IPS DF 19.7 (cell line): ENCODE results near the gene UGT2B17.
A peak's percentile ranks its signal among the peaks of the same experiment; 100 is the strongest.
"Not testable (repeated sequence)": the region's sequence is repeated elsewhere in the genome, so short reads cannot be mapped to it uniquely, and the experiment has no call there.

ENCODE experiments used
- DNase-seq: peaks from one replicate; pipeline ENCODE4 v3.0.0-alpha.2; 2013; ENCODE audit warnings: low read depth, low spot score

Gene UGT2B17

GRCh38 chr4:68569036-68569435 lies 7.1 kb downstream of the UGT2B17 start:
- DNase-seq = not testable (repeated sequence)

- DNase-seq = not testable (repeated sequence)
Measured at GRCh38 chr4:68568535-68568934, 7.6 kb downstream of the UGT2B17 start.

- DNase-seq = not testable (repeated sequence)
Measured at GRCh38 chr4:68566364-68566763, 9.8 kb downstream of the UGT2B17 start.

- DNase-seq = not testable (repeated sequence)
Measured at GRCh38 chr4:68565082-68565481, 11.0 kb downstream of the UGT2B17 start.

GRCh38 chr4:68560364-68561070 lies 15.6 kb downstream of the UGT2B17 start:
- DNase-seq = not testable (repeated sequence)

GRCh38 chr4:68553830-68554229 lies 22.3 kb downstream of the UGT2B17 start:
- DNase-seq = not testable (repeated sequence)

- not testable (repeated sequence) for DNase-seq
Measured at GRCh38 chr4:68552818-68553811, 23.0 kb downstream of the UGT2B17 start.

GRCh38 chr4:68542742-68543141 lies 33.4 kb downstream of the UGT2B17 start:
- DNase-seq = not testable (repeated sequence)

GRCh38 chr4:68536375-68536774 lies 39.7 kb downstream of the UGT2B17 start:
- no peak for DNase-seq

GRCh38 chr4:68535974-68536373 lies 40.1 kb downstream of the UGT2B17 start:
- no peak for DNase-seq

GRCh38 chr4:68522232-68522631 lies 53.9 kb downstream of the UGT2B17 start:
- not testable (repeated sequence) for DNase-seq

GRCh38 chr4:68520985-68521384 lies 55.1 kb downstream of the UGT2B17 start:
- no peak for DNase-seq

- DNase-seq = no peak
Measured at GRCh38 chr4:68518889-68519288, 57.2 kb downstream of the UGT2B17 start.

GRCh38 chr4:68505452-68505851 lies 70.7 kb downstream of the UGT2B17 start:
- DNase-seq = not testable (repeated sequence)

GRCh38 chr4:68504836-68505235 lies 71.3 kb downstream of the UGT2B17 start:
- not testable (repeated sequence) for DNase-seq

GRCh38 chr4:68503462-68503861 lies 72.7 kb downstream of the UGT2B17 start:
- DNase-seq = not testable (repeated sequence)

- DNase-seq = no peak
Measured at GRCh38 chr4:68499021-68499420, 77.1 kb downstream of the UGT2B17 start.

- peak; percentile 28 for DNase-seq
Measured at GRCh38 chr4:68498413-68499007, 77.6 kb downstream of the UGT2B17 start.

- no peak for DNase-seq
Measured at GRCh38 chr4:68494688-68495087, 81.4 kb downstream of the UGT2B17 start.

GRCh38 chr4:68490826-68491457 lies 85.2 kb downstream of the UGT2B17 start:
- no peak for DNase-seq

GRCh38 chr4:68489338-68489737 lies 86.8 kb downstream of the UGT2B17 start:
- DNase-seq = no peak
